ENCODE results near the gene JUP.

DNA sequence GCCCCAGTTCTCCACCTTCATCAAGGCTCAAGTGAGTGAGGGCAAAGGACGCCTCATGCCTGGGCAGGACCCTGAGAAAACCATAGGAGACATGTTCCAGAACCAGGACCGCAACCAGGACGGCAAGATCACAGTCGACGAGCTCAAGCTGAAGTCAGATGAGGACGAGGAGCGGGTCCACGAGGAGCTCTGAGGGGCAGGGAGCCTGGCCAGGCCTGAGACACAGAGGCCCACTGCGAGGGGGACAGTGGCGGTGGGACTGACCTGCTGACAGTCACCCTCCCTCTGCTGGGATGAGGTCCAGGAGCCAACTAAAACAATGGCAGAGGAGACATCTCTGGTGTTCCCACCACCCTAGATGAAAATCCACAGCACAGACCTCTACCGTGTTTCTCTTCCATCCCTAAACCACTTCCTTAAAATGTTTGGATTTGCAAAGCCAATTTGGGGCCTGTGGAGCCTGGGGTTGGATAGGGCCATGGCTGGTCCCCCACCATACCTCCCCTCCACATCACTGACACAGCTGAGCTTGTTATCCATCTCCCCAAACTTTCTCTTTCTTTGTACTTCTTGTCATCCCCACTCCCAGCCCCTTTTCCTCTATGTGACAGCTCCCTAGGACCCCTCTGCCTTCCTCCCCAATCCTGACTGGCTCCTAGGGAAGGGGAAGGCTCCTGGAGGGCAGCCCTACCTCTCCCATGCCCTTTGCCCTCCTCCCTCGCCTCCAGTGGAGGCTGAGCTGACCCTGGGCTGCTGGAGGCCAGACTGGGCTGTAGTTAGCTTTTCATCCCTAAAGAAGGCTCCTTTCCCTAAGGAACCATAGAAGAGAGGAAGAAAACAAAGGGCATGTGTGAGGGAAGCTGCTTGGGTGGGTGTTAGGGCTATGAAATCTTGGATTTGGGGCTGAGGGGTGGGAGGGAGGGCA is 36.0 kb upstream of the JUP start:
- no peak for TF ChIP-seq SUZ12 (IDR thresholded peaks at IDR 0.05; ENCODE audit: extremely low read depth, insufficient read depth, insufficient read length)
- TF ChIP-seq ZNF274 (IDR thresholded peaks at IDR 0.05; ENCODE audit: low read depth, low read length): no peak

Data from NT2/D1 (cell line).